Activated naive CD8-positive, alpha-beta T cell treated with anti-CD3 and anti-CD28 coated beads, Interleukin-2, amount 50 U/mL, for 24 hours (primary cell): ENCODE data around the gene WNK2.

Experiments used
- ATAC-seq: fragments of 150-1000 bp; cut with Tn5 transposase; one replicate; pipeline ENCODE4 v1.10.0; 2021
- DNase-seq: peaks from one replicate; pipeline ENCODE4 v3.0.0; 2021
- H3K27ac Mint-ChIP-seq: one replicate; pipeline ENCODE4 v1.8.0; 2021; ENCODE audit warnings: mild to moderate bottlenecking, mixed read lengths
- H3K27me3 Mint-ChIP-seq: one replicate; pipeline ENCODE4 v1.8.0; 2021; ENCODE audit warnings: mixed read lengths
- H3K36me3 Mint-ChIP-seq: one replicate; pipeline ENCODE4 v1.8.0; 2021; ENCODE audit warnings: low read depth, mixed read lengths
- H3K4me1 Mint-ChIP-seq: one replicate; pipeline ENCODE4 v1.8.0; 2021; ENCODE audit warnings: mixed read lengths
- H3K4me3 Mint-ChIP-seq: one replicate; pipeline ENCODE4 v1.8.0; 2021; ENCODE audit warnings: mild to moderate bottlenecking, moderate library complexity, mixed read lengths
- H3K9me3 Mint-ChIP-seq: one replicate; pipeline ENCODE4 v1.8.0; 2021; ENCODE audit warnings: mixed read lengths

The WNK2 gene

GRCh38 chr9:93172666-93173364, 11.1 kb upstream of the WNK2 start:
- no peaks in the 10 kb centered on the region for H3K27me3 Mint-ChIP-seq
- H3K36me3 Mint-ChIP-seq = no peaks in the 10 kb centered on the region
- H3K9me3 Mint-ChIP-seq = no peaks in the 10 kb centered on the region
- ATAC-seq (no peak), DNase-seq (no peak)
- no peak overlapping the region for H3K27ac Mint-ChIP-seq
- no peak overlapping the region for H3K4me3 Mint-ChIP-seq
- no peaks in the 10 kb centered on the region for H3K4me1 Mint-ChIP-seq

- no peak for DNase-seq
- H3K4me3 Mint-ChIP-seq = no peak overlapping the region
- no peak for ATAC-seq
- no peaks in the 10 kb centered on the region for H3K9me3 Mint-ChIP-seq
- H3K27me3 Mint-ChIP-seq = no peaks in the 10 kb centered on the region
- H3K27ac Mint-ChIP-seq = no peak overlapping the region
- no peaks in the 10 kb centered on the region for H3K36me3 Mint-ChIP-seq
- H3K4me1 Mint-ChIP-seq = no peaks in the 10 kb centered on the region
These were observed 10.4 kb upstream of the WNK2 start for GRCh38 chr9:93173365-93174051.

GRCh38 chr9:93174976-93175375, 9.0 kb upstream of the WNK2 start:
- no peaks in the 10 kb centered on the region for H3K4me1 Mint-ChIP-seq
- H3K27ac Mint-ChIP-seq = no peak overlapping the region
- no peak overlapping the region for H3K4me3 Mint-ChIP-seq
- no peaks in the 10 kb centered on the region for H3K36me3 Mint-ChIP-seq
- ATAC-seq = no peak
- no peaks in the 10 kb centered on the region for H3K9me3 Mint-ChIP-seq
- H3K27me3 Mint-ChIP-seq = peaks cover 3% of the 10 kb centered on the region
- no peak for DNase-seq

- no peak for ATAC-seq
These were observed 6.3 kb upstream of the WNK2 start for GRCh38 chr9:93177676-93178075.

DNA sequence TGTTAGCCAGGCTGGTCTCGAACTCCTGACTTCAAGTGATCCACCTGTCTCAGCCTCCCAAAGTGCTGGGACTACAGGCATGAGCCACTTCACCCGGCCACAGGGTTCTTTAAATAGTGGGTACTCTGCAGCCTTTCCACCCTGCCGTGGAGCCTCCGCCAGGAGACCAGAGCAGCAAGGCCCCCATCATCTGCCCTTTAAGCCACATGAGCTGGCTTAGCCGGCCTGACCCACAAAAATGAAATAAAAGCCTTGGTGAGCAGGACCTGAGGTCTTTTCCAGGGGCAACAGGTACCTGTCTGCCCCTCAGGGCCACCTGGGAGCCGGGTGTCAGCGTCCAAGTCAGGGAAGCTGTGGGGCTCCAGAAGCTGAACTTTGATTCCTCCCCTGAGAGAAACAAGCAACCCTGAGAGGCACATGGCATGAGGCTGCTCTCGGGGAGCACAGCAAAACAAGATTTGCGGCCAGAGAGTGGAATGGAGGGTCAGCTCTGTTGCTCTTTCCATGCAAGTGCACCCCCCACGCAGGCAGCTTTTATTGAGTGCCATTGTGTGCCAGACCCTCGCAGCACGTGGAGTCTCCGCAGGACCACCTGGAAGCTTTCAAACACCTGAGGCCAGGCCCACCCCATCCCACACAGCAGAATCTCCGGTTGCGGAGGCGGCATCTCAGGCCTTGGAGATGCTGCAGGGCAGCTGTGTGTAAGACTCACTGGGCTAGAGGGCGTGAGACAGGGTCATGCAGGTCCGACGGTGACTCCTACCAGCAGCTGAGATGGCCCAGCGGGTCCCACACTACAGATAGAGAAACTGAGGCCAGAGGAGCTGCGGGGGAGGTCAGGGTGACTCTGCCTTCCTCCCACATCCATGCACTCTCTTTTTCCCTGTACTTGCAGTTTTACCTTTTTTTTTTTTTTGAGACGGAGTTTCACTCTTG, 4.8 kb upstream of the WNK2 start:
- Mint-ChIP-seq H3K27me3 (peaks cover 32% of the 10 kb centered on the region), H3K36me3 (no peaks in the 10 kb centered on the region), H3K9me3 (no peaks in the 10 kb centered on the region), H3K4me1 (peaks cover 6% of the 10 kb centered on the region), H3K4me3 (no peak overlapping the region), H3K27ac (no peak overlapping the region)
- ATAC-seq (no peak), DNase-seq (no peak)

More at GRCh38 chr9:93177676-93178075, 6.3 kb upstream of the WNK2 start:
- DNase-seq = no peak
- no peaks in the 10 kb centered on the region for H3K9me3 Mint-ChIP-seq
- H3K27me3 Mint-ChIP-seq = peaks cover 22% of the 10 kb centered on the region
- no peaks in the 10 kb centered on the region for H3K4me1 Mint-ChIP-seq
- H3K36me3 Mint-ChIP-seq = no peaks in the 10 kb centered on the region
- no peak overlapping the region for H3K4me3 Mint-ChIP-seq
- H3K27ac Mint-ChIP-seq = no peak overlapping the region

GRCh38 chr9:93180938-93181337, 3.0 kb upstream of the WNK2 start:
- H3K4me1 Mint-ChIP-seq = peaks cover 6% of the 10 kb centered on the region
- peaks cover 39% of the 10 kb centered on the region for H3K27me3 Mint-ChIP-seq

DNA sequence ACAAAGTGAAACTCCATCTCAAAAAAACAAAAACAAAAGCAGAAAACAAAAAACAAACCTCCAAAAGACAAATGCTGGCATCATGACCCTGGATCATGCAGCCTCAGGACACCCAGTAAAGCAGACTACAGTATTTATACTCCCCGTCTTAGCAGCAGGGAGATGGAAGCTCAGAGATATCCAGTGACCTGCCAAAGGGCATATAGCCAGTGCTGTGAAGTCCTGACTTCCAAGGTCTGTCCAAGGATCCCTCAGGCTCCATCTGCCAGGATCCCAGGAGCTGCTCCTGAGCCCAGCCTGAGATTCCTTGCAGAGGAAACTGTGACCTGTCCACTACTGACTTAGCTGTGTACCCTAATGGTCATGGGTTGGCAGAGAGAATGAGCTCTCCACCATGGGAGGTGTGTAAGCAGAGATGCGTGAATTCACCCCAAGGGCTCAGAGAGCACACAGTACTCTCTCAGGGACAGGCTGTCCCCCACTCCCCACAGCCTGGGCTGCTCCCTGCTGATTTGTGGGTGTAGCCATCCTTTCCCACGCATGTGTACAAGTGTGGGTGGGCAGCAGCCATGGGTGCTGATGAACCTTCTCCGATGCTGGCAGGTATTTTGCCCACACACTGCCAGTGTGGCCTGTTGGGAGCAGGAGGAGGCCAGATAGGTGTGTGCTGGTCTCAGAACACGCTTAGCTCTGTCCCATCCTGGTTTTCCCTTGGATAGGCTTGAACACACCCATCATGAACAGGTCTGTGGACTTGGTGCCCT, 2.1 kb upstream of the WNK2 start:
- Mint-ChIP-seq H3K4me3 (no peak overlapping the region), H3K27me3 (peaks cover 44% of the 10 kb centered on the region), H3K36me3 (no peaks in the 10 kb centered on the region), H3K9me3 (no peaks in the 10 kb centered on the region), H3K27ac (no peak overlapping the region), H3K4me1 (peaks cover 6% of the 10 kb centered on the region)
- ATAC-seq (no peak), DNase-seq (no peak)

More at GRCh38 chr9:93180938-93181337, 3.0 kb upstream of the WNK2 start:
- Mint-ChIP-seq H3K9me3 (no peaks in the 10 kb centered on the region), H3K27ac (no peak overlapping the region), H3K4me3 (no peak overlapping the region), H3K36me3 (no peaks in the 10 kb centered on the region)
- DNase-seq (no peak), ATAC-seq (no peak)

DNA sequence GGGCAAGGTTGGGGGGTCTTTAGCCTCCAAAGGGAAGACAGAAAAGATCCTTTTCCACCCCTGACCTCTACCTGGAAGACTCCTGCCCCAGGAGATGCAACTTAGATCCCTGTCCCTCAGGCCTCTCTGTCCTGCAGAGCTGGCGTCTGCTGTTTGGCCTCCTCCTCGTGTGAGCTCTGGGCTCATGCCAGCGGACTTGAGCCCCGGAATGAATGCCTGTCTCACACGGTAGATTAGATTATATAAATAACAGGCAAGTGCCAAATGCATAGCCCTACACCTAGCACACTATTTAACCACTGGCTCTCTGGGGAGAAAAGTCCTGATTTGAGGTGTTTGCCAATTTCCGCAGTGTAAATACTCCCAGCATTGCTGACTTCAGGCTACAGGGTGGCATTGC, 1.4 kb upstream of the WNK2 start:
- no peaks in the 10 kb centered on the region for H3K36me3 Mint-ChIP-seq
- ATAC-seq (no peak), DNase-seq (no peak)
- no peak overlapping the region for H3K27ac Mint-ChIP-seq
- no peaks in the 10 kb centered on the region for H3K9me3 Mint-ChIP-seq
- H3K4me3 Mint-ChIP-seq = no peak overlapping the region
- H3K27me3 Mint-ChIP-seq = peaks cover 51% of the 10 kb centered on the region
- peaks cover 6% of the 10 kb centered on the region for H3K4me1 Mint-ChIP-seq

DNA sequence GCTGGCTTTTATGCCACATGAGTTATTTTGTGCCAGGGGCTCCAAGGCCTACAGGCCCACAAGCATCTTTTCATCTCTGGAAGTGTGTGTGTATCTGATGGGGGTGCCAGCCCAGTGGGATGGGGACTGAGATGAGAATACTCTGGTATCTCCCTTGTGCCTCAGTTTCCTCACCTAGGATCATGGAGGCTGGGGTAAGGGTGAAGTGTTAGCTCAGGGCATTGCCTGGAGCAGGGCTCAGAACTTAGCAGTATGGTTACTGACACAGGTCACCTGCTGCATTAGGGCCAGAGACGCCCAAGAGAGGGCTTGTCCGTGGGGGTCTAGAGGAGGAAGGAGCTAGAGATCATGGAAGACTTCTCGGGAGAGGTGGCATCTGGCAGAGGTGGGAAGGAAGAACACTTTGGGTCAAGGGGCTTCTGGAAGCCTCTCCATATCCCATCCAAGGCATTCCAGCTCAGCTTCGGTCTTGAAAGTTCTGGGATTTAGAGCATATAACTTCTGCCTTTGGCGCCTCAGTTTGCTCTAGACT, 742 bp upstream of the WNK2 start:
- Mint-ChIP-seq H3K4me1 (peaks cover 6% of the 10 kb centered on the region), H3K36me3 (no peaks in the 10 kb centered on the region), H3K4me3 (peak overlapping the region; percentile 67), H3K9me3 (no peaks in the 10 kb centered on the region), H3K27ac (no peak overlapping the region), H3K27me3 (peaks cover 52% of the 10 kb centered on the region)
- ATAC-seq (no peak), DNase-seq (no peak)

DNA sequence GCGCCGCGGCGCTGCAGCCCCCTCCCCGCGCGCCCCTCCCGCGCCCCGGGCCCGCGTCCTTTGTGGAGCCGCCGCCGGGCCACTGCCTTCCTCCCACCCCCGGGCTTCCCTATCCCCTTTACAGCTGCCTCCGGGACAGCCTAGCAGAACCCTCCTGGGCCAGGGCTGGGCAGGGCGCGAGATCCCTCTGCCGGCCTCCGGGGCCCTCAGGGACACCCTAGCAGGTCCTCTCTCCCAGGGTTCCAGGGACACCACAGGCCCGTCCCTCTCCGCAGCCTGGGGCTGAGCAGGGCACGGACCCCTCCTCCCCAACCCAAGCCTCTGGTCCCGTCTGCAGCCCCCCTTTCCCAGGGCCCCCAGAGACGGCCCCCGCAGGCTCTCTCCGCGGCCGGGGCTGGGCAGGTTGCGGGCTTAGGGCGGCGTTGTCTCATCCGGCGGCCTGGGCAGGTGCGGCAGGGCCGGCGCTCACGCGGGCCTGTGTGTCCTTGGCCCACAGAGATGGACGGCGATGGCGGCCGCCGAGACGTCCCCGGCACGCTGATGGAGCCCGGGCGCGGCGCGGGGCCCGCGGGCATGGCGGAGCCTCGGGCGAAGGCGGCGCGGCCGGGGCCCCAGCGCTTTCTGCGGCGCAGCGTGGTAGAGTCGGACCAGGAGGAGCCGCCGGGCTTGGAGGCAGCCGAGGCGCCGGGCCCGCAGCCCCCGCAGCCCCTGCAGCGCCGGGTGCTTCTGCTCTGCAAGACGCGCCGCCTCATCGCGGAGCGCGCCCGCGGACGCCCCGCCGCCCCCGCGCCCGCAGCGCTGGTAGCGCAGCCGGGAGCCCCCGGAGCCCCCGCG, 710 bp downstream of the WNK2 start:
- Mint-ChIP-seq H3K4me1 (peaks cover 6% of the 10 kb centered on the region), H3K4me3 (no peak overlapping the region), H3K27ac (no peak overlapping the region), H3K9me3 (no peaks in the 10 kb centered on the region), H3K27me3 (peaks cover 52% of the 10 kb centered on the region), H3K36me3 (no peaks in the 10 kb centered on the region)
- ATAC-seq (peak; percentile 15), DNase-seq (peak; percentile 20)

DNA sequence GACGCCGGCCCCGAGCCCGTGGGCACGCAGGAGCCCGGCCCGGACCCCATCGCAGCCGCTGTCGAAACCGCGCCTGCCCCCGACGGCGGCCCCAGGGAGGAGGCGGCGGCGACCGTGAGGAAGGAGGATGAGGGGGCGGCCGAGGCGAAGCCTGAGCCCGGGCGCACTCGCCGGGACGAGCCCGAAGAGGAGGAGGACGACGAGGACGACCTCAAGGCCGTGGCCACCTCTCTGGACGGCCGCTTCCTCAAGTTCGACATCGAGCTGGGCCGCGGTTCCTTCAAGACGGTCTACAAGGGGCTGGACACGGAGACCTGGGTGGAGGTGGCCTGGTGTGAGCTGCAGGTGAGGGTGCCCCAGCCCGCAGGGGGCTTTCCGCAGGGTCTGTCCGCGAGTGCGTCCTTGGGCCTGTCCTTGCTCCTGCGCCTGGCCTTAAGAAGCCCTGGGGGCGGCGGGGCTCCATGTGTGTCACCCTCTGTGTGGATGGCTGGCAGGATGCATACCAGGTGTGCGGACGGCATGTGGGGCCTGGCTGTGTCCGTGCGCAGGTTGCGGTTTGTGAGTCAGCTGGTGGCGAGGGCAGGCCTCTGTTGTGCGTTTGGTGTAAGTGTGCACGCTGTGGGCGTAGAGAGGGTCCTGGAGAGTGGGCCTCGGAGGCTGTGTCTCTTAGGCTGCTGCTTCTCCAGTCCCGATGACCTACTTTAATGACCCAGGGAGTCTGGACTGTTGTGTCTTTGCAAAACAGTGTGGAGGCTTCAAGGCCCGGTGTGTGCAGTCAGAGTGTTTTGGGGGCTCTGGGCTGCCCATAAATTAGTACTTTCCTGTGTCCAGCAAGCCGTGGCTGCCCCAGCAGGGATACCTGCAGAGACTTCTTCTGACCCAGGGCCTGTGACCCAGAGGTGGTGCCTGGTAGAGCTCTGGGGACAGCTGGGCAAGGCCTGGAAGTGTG, 1.6 kb downstream of the WNK2 start:
- H3K9me3 Mint-ChIP-seq = no peaks in the 10 kb centered on the region
- H3K27ac Mint-ChIP-seq = no peak overlapping the region
- H3K36me3 Mint-ChIP-seq = no peaks in the 10 kb centered on the region
- peaks cover 6% of the 10 kb centered on the region for H3K4me1 Mint-ChIP-seq
- DNase-seq (no peak), ATAC-seq (no peak)
- H3K4me3 Mint-ChIP-seq = no peak overlapping the region
- peaks cover 43% of the 10 kb centered on the region for H3K27me3 Mint-ChIP-seq

- DNase-seq = no peak
- no peak overlapping the region for H3K4me3 Mint-ChIP-seq
- ATAC-seq = no peak
- H3K4me1 Mint-ChIP-seq = peaks cover 6% of the 10 kb centered on the region
- no peak overlapping the region for H3K27ac Mint-ChIP-seq
- H3K9me3 Mint-ChIP-seq = no peaks in the 10 kb centered on the region
- peaks cover 39% of the 10 kb centered on the region for H3K27me3 Mint-ChIP-seq
- H3K36me3 Mint-ChIP-seq = no peaks in the 10 kb centered on the region
These were observed 2.4 kb downstream of the WNK2 start for GRCh38 chr9:93186215-93186945.
